GM21529 (cell line): Measurements from ENCODE around the gene SEC14L5.

Experiments used
- ATAC-seq: cut with Tn5 transposase; IDR thresholded peaks from one replicate; pipeline ENCODE4 v1.9.1; 2021; ENCODE audit not compliant: unreplicated experiment

SEC14L5 gene

GRCh38 chr16:4981473-4981872 is 23.3 kb downstream of the SEC14L5 start:
- ATAC-seq: no peak

GRCh38 chr16:4982056-4982867 is 24.1 kb downstream of the SEC14L5 start:
- ATAC-seq: no peak

- no peak for ATAC-seq
Measured at GRCh38 chr16:4984174-4984990, 26.3 kb downstream of the SEC14L5 start.

GRCh38 chr16:4987250-4987579 is 29.1 kb downstream of the SEC14L5 start:
- no peak for ATAC-seq

- no peak for ATAC-seq
Measured at GRCh38 chr16:4987580-4988374, 29.6 kb downstream of the SEC14L5 start.

- ATAC-seq: no peak
Measured at GRCh38 chr16:4988647-4989046, 30.5 kb downstream of the SEC14L5 start.

GRCh38 chr16:4989391-4990006 is 31.4 kb downstream of the SEC14L5 start:
- no peak for ATAC-seq

GRCh38 chr16:4990415-4990814 is 32.3 kb downstream of the SEC14L5 start:
- ATAC-seq: no peak

- ATAC-seq: no peak
Measured at GRCh38 chr16:4991754-4992153, 33.6 kb downstream of the SEC14L5 start.

GRCh38 chr16:4994719-4995434 is 36.7 kb downstream of the SEC14L5 start:
- ATAC-seq: no peak

- no peak for ATAC-seq
Measured at GRCh38 chr16:5000573-5001001, 42.5 kb downstream of the SEC14L5 start.

- ATAC-seq: no peak
Measured at GRCh38 chr16:5001571-5001970, 43.4 kb downstream of the SEC14L5 start.

GRCh38 chr16:5001986-5002385 is 43.9 kb downstream of the SEC14L5 start:
- no peak for ATAC-seq

GRCh38 chr16:5002699-5003143 is 44.6 kb downstream of the SEC14L5 start:
- ATAC-seq: no peak

GRCh38 chr16:5003211-5003610 is 45.1 kb downstream of the SEC14L5 start:
- ATAC-seq: no peak

- no peak for ATAC-seq
Measured at GRCh38 chr16:5003828-5004227, 45.7 kb downstream of the SEC14L5 start.

GRCh38 chr16:5004311-5004710 is 46.2 kb downstream of the SEC14L5 start:
- ATAC-seq: no peak

- no peak for ATAC-seq
Measured at GRCh38 chr16:5005916-5006315, 47.8 kb downstream of the SEC14L5 start.

GRCh38 chr16:5006348-5007193 is 48.4 kb downstream of the SEC14L5 start:
- ATAC-seq: no peak
